CD14-positive monocyte (primary cell): ENCODE measurements around the gene MS4A14. TPM values are rescaled to one million over a fixed set of nuclear protein-coding genes. Genes with fewer than 3 reads are reported as not detected.

Source experiments
- DNase-seq, 3 donors: peaks; one replicate each; pipeline ENCODE4 v3.0.0-alpha.2; 2011 to 2022
- H2AFZ ChIP-seq: 2 replicates; pipeline ENCODE4 v1.6.0; 2012; ENCODE audit warnings: mild to moderate bottlenecking, low read depth, low read length, inconsistent platforms; ENCODE audit not compliant: insufficient read depth, poor library complexity, severe bottlenecking
- H3K27ac ChIP-seq, 2 donors: 1 replicate in 1 of 2; 2 replicates in 1 of 2; pipeline ENCODE4 v1.5.1; 2012 to 2013; ENCODE audit warnings: low read length in 2 of 2, control low read depth in 1 of 2, inconsistent platforms in 1 of 2, low read depth in 1 of 2, mild to moderate bottlenecking in 1 of 2
- H3K27me3 ChIP-seq, 2 donors: one replicate each; pipeline versions ENCODE4 v1.6.0 to v1.6.1; 2011 to 2013; ENCODE audit warnings: low read length in 2 of 2; ENCODE audit not compliant: control insufficient read depth in 2 of 2, insufficient read depth in 2 of 2
- H3K36me3 ChIP-seq, 2 donors: replicated peaks in 1 of 2; 1 replicate in 1 of 2; 2 replicates in 1 of 2; pipeline versions ENCODE4 v1.5.1 to v1.6.1; 2012 to 2013; ENCODE audit warnings: low read length in 2 of 2, control low read depth in 1 of 2, inconsistent platforms in 1 of 2, mild to moderate bottlenecking in 1 of 2; ENCODE audit not compliant: insufficient read depth in 2 of 2, control insufficient read depth in 1 of 2
- H3K4me1 ChIP-seq, 2 donors: 1 replicate in 1 of 2; 2 replicates in 1 of 2; pipeline versions ENCODE4 v1.5.1 to v1.6.1; 2012 to 2013; ENCODE audit warnings: low read length in 2 of 2, control low read depth in 1 of 2, inconsistent platforms in 1 of 2, mild to moderate bottlenecking in 1 of 2, moderate library complexity in 1 of 2; ENCODE audit not compliant: insufficient read depth in 2 of 2, control insufficient read depth in 1 of 2
- H3K4me2 ChIP-seq: replicated peaks from 2 replicates; pipeline ENCODE3; 2012; ENCODE audit warnings: low read length, moderate library complexity, mild to moderate bottlenecking; ENCODE audit not compliant: poor library complexity, severe bottlenecking; ENCODE audit errors: extremely low read depth
- H3K4me3 ChIP-seq, 3 experiments: fragments of 200-600 bp in 1 of 3; sonication (generic) in 1 of 3; replicated peaks in 1 of 3; 1 replicate in 2 of 3; 2 replicates in 1 of 3; pipeline ENCODE4 v1.5.1; 2011 to 2013; ENCODE audit warnings: low read length in 3 of 3, mild to moderate bottlenecking in 3 of 3, control low read depth in 2 of 3, low read depth in 2 of 3, inconsistent platforms in 1 of 3, moderate library complexity in 1 of 3
- H3K79me2 ChIP-seq: 2 replicates; pipeline ENCODE4 v1.6.0; 2012; ENCODE audit warnings: mild to moderate bottlenecking, control low read depth, inconsistent platforms, low read length, moderate library complexity; ENCODE audit not compliant: insufficient read depth
- H3K9ac ChIP-seq: 2 replicates; pipeline ENCODE4 v1.6.0; 2017; ENCODE audit warnings: low read length, mild to moderate bottlenecking; ENCODE audit not compliant: insufficient read depth, poor library complexity, severe bottlenecking
- H3K9me3 ChIP-seq, 2 donors: replicated peaks in 1 of 2; 1 replicate in 1 of 2; 2 replicates in 1 of 2; pipeline versions ENCODE4 v1.5.1 to v1.6.1; 2012 to 2013; ENCODE audit warnings: low read length in 2 of 2, control low read depth in 1 of 2; ENCODE audit not compliant: control insufficient read depth in 1 of 2, insufficient read depth in 1 of 2
- H4K20me1 ChIP-seq: 2 replicates; pipeline ENCODE4 v1.6.0; 2012; ENCODE audit warnings: mild to moderate bottlenecking, low read length, control low read depth, moderate library complexity; ENCODE audit not compliant: insufficient read depth
- H3K27ac Mint-ChIP-seq, 7 donors: one replicate each; pipeline ENCODE4 v1.8.0; 2020; ENCODE audit warnings: mild to moderate bottlenecking in 7 of 7, mixed read lengths in 7 of 7, moderate library complexity in 6 of 7, inconsistent platforms in 2 of 7
- H3K27me3 Mint-ChIP-seq, 3 donors: one replicate each; pipeline ENCODE4 v1.8.0; 2021 to 2022; ENCODE audit warnings: low read depth in 3 of 3, mild to moderate bottlenecking in 3 of 3, mixed read lengths in 3 of 3, moderate library complexity in 3 of 3, inconsistent platforms in 1 of 3
- H3K36me3 Mint-ChIP-seq, 2 donors: one replicate each; pipeline ENCODE4 v1.8.0; 2020; ENCODE audit warnings: mixed read lengths in 2 of 2, inconsistent platforms in 1 of 2, mild to moderate bottlenecking in 1 of 2
- H3K4me1 Mint-ChIP-seq: one replicate; pipeline ENCODE4 v1.8.0; 2020; ENCODE audit warnings: mild to moderate bottlenecking, mixed read lengths
- H3K4me3 Mint-ChIP-seq, 2 donors: one replicate each; pipeline ENCODE4 v1.8.0; 2020; ENCODE audit warnings: mild to moderate bottlenecking in 2 of 2, mixed read lengths in 2 of 2, moderate library complexity in 1 of 2
- H3K9me3 Mint-ChIP-seq, 7 donors: one replicate each; pipeline ENCODE4 v1.8.0; 2020 to 2022; ENCODE audit warnings: mixed read lengths in 7 of 7, mild to moderate bottlenecking in 6 of 7, moderate library complexity in 6 of 7, inconsistent platforms in 2 of 7
- WGBS: methylation state at CpG from one replicate; pipeline ENCODE4 v1.1.5; 2013; ENCODE audit warnings: missing lambda C conversion rate; ENCODE audit not compliant: insufficient coverage; 5-methylcytosine and 5-hydroxymethylcytosine counted together
- intact Hi-C, 2 donors: fragments of 100-400 bp; cut with micrococcal nuclease; formaldehyde crosslinking; loops; one replicate each; pipeline versions ENCODE4 v1.15.0 to v1.15.1; 2023
- polyA plus RNA-seq, 3 donors: library from polyadenylated mRNA; depleted of rRNA in 1 of 3; unstranded in 2 of 3; stranded (reverse) in 1 of 3; fragments of 300-500 nt in 2 of 3; fragments of >200 nt in 1 of 3; fragmentation: Illumina TruSeq in 2 of 3; gene quantifications; 1 replicate in 2 of 3; 2 replicates in 1 of 3; pipeline ENCODE4 v1.2.3, GENCODE V29; 2012 to 2021
- TF ChIP-seq, protein P1 (sequence below): fragments of 200-600 bp; IDR thresholded peaks from one replicate; pipeline ENCODE4 v1.8.0; 2022; ENCODE audit warnings: antibody characterized with exemption, mild to moderate bottlenecking

Gene MS4A14
- polyA plus RNA-seq, 3 donors = 3.0 to 30.8 (median 7.5) TPM

- peaks cover 0 to 1% of the 10 kb centered on the region in 2 donors for H3K9me3 ChIP-seq
- peak overlapping the region; percentile 56 to 90 for H3K27ac ChIP-seq
- H3K36me3 ChIP-seq = peaks cover 7 to 59% of the 10 kb centered on the region in 2 donors
- H3K36me3 Mint-ChIP-seq = peaks cover 69 to 74% of the 10 kb centered on the region in 2 donors
- H3K4me1 ChIP-seq = peaks cover 55 to 64% of the 10 kb centered on the region in 2 donors
- DNase-seq = peak; percentile 69 to 81 (median 77)
- no peaks in the 10 kb centered on the region for H3K27me3 Mint-ChIP-seq
- peak overlapping the region; percentile 33 for H3K9ac ChIP-seq
- peak overlapping the region in 1 of 3 experiments; percentile 44 for H3K4me3 ChIP-seq
- peaks cover 3% of the 10 kb centered on the region for H3K79me2 ChIP-seq
- peak overlapping the region; percentile 26 for H2AFZ ChIP-seq
- H3K4me1 Mint-ChIP-seq = peaks cover 57% of the 10 kb centered on the region
- H3K4me3 Mint-ChIP-seq = peak overlapping the region in 1 of 2 donors; percentile 64
- 0% methylated on average over 1 of the region's 1 CpG for WGBS
- no peaks in the 10 kb centered on the region for H3K27me3 ChIP-seq
- peaks cover 0 to 16% (median 5%) of the 10 kb centered on the region in 7 donors for H3K9me3 Mint-ChIP-seq
- no peaks in the 10 kb centered on the region for H4K20me1 ChIP-seq
- intact Hi-C loops = loop anchor here (5.0 kb wide), 1 partner anchor 34 kb away; no protein-coding TSS in a partner anchor
- TF ChIP-seq, protein P1, sequence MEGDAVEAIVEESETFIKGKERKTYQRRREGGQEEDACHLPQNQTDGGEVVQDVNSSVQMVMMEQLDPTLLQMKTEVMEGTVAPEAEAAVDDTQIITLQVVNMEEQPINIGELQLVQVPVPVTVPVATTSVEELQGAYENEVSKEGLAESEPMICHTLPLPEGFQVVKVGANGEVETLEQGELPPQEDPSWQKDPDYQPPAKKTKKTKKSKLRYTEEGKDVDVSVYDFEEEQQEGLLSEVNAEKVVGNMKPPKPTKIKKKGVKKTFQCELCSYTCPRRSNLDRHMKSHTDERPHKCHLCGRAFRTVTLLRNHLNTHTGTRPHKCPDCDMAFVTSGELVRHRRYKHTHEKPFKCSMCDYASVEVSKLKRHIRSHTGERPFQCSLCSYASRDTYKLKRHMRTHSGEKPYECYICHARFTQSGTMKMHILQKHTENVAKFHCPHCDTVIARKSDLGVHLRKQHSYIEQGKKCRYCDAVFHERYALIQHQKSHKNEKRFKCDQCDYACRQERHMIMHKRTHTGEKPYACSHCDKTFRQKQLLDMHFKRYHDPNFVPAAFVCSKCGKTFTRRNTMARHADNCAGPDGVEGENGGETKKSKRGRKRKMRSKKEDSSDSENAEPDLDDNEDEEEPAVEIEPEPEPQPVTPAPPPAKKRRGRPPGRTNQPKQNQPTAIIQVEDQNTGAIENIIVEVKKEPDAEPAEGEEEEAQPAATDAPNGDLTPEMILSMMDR = no peak
- H3K4me2 ChIP-seq = peak overlapping the region; percentile 45
- peak overlapping the region; percentile 90 to 96 (median 93) for H3K27ac Mint-ChIP-seq
Measured at GRCh38 chr11:60396799-60397198, 540 bp downstream of the MS4A14 start.

GRCh38 chr11:60420015-60420414 is 23.8 kb downstream of the MS4A14 start:
- H3K27ac Mint-ChIP-seq = no peak overlapping the region
- intact Hi-C loops = no loop called here
- WGBS = 80% methylated on average over 1 of the region's 2 CpGs

More at GRCh38 chr11:60420015-60420414, 23.8 kb downstream of the MS4A14 start:
- peaks cover 14 to 15% of the 10 kb centered on the region in 2 donors for H3K36me3 Mint-ChIP-seq
- no peak overlapping the region for H2AFZ ChIP-seq
- no peaks in the 10 kb centered on the region for H3K27me3 ChIP-seq
- no peak overlapping the region for H3K4me2 ChIP-seq
- no peak overlapping the region for H3K4me3 ChIP-seq
- H3K9me3 ChIP-seq = peaks cover 7 to 8% of the 10 kb centered on the region in 2 donors
- peaks cover 8 to 24% (median 17%) of the 10 kb centered on the region in 7 donors for H3K9me3 Mint-ChIP-seq
- no peak overlapping the region for H3K27ac ChIP-seq
- no peak for DNase-seq
- no peaks in the 10 kb centered on the region for H3K79me2 ChIP-seq
- no peaks in the 10 kb centered on the region for H3K4me1 ChIP-seq
- H3K36me3 ChIP-seq = peaks cover 7 to 13% of the 10 kb centered on the region in 2 donors
- H3K9ac ChIP-seq = no peak overlapping the region
- H3K27me3 Mint-ChIP-seq = peaks cover 0 to 3% (median 0%) of the 10 kb centered on the region in 3 donors
- peaks cover 8% of the 10 kb centered on the region for H3K4me1 Mint-ChIP-seq
- TF ChIP-seq, protein P1 = no peak
- H3K4me3 Mint-ChIP-seq = no peak overlapping the region
- H4K20me1 ChIP-seq = no peaks in the 10 kb centered on the region
